Ascending aorta (tissue), 2 donors: ENCODE results near the gene TDRD5. TPM values are rescaled to one million over a fixed set of nuclear protein-coding genes. Genes with fewer than 3 reads are reported as not detected.

Experiments used
- DNase-seq, 2 donors: peaks; one replicate each; pipeline ENCODE4 v3.0.0-alpha.2; 2019; ENCODE audit warnings: low spot score in 2 of 2
- H3K27ac ChIP-seq, 2 donors: fragments of 200-600 bp; sonication (generic); one replicate each; pipeline ENCODE4 v1.5.1; 2016 to 2017; ENCODE audit warnings: mild to moderate bottlenecking in 1 of 2
- H3K27me3 ChIP-seq: fragments of 200-600 bp; sonication (generic); one replicate; pipeline ENCODE4 v1.5.1; 2017
- H3K36me3 ChIP-seq, 2 donors: fragments of 200-600 bp; sonication (generic); one replicate each; pipeline ENCODE4 v1.5.1; 2016
- H3K4me1 ChIP-seq, 2 donors: fragments of 200-600 bp; sonication (generic); one replicate each; pipeline ENCODE4 v1.5.1; 2016 to 2017; ENCODE audit warnings: mild to moderate bottlenecking in 1 of 2
- H3K4me3 ChIP-seq, 2 donors: fragments of 200-600 bp; sonication (generic); one replicate each; pipeline ENCODE4 v1.5.1; 2016 to 2017; ENCODE audit warnings: mild to moderate bottlenecking in 1 of 2
- H3K9me3 ChIP-seq, 2 donors: fragments of 200-600 bp; sonication (generic); one replicate each; pipeline ENCODE4 v1.5.1; 2016
- intact Hi-C: fragments of 100-400 bp; cut with DNase I; formaldehyde crosslinking; loops from one replicate; pipeline ENCODE4 v1.15.1; 2023
- total RNA-seq: library from RNA; depleted of rRNA; stranded (reverse); fragments of >200 nt; gene quantifications from one replicate; pipeline ENCODE4 v1.1.0, GENCODE V29; 2016
- TF ChIP-seq, protein P1 (sequence below), 3 experiments: fragments of 200-600 bp in 2 of 3; fragments of 450-650 bp in 1 of 3; sonication (generic) in 2 of 3; IDR thresholded peaks; one replicate each; pipeline ENCODE4 v1.5.1; 2016 to 2019; ENCODE audit warnings: antibody characterized with exemption in 3 of 3, mild to moderate bottlenecking in 1 of 3, moderate library complexity in 1 of 3

Gene TDRD5
- total RNA-seq, 1 donor from 2014 or later, result not detected

DNA sequence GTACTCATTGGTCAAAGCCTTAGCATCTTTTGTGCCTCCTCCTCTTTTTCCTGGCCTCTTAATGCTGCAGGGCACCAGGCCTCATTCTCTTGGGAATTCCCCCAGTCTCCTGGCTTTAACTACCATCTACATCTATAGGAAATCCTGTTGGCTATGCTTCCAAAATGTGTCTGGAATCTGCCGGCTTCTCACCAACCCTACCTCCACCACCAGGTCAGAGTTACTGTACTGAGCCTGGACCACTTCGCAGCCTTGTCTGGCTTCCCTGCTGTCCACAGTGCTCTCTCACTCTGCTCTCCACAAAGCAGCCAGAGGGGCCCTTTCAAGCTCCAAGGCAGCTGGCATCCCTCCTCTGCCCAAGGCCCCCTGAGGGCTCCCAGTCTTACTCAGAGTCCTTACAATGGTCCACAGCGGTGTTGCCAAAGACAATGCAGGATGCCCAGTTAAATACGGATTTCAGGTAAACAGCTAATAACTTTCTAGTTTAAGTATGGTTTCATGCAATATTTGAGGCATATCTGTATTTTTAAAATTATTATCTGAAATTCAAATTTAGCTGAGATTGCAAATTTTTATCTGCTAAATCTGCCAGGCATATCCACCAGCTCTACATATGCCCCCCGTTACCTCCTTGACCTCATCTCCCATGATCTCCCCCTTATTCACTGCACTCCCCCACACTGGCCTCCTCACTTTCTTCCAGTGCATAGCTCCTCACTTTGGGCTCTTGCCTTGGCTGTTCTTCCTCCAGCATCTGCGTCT lies 117.0 kb downstream of the TDRD5 start:
- intact Hi-C loops, result loop anchor here (5.0 kb wide), 1 partner anchor 774 kb away; no protein-coding TSS in a partner anchor
- DNase-seq, result no peak

GRCh38 chr1:179709841-179710329 lies 118.3 kb downstream of the TDRD5 start:
- no peak overlapping the region for H3K4me3 ChIP-seq
- intact Hi-C loops, result loop anchor here (5.0 kb wide), 1 partner anchor 772 kb away; no protein-coding TSS in a partner anchor
- H3K27ac ChIP-seq, result no peak overlapping the region
- TF ChIP-seq, protein P1, sequence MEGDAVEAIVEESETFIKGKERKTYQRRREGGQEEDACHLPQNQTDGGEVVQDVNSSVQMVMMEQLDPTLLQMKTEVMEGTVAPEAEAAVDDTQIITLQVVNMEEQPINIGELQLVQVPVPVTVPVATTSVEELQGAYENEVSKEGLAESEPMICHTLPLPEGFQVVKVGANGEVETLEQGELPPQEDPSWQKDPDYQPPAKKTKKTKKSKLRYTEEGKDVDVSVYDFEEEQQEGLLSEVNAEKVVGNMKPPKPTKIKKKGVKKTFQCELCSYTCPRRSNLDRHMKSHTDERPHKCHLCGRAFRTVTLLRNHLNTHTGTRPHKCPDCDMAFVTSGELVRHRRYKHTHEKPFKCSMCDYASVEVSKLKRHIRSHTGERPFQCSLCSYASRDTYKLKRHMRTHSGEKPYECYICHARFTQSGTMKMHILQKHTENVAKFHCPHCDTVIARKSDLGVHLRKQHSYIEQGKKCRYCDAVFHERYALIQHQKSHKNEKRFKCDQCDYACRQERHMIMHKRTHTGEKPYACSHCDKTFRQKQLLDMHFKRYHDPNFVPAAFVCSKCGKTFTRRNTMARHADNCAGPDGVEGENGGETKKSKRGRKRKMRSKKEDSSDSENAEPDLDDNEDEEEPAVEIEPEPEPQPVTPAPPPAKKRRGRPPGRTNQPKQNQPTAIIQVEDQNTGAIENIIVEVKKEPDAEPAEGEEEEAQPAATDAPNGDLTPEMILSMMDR (IDR thresholded peaks at IDR 0.05), result no peak
- no peaks in the 10 kb centered on the region for H3K27me3 ChIP-seq
- no peaks in the 10 kb centered on the region for H3K36me3 ChIP-seq
- no peak for DNase-seq
- H3K9me3 ChIP-seq, result peaks cover 9 to 11% of the 10 kb centered on the region in 2 donors
- H3K4me1 ChIP-seq, result no peaks in the 10 kb centered on the region

More for the DNA sequence above, 117.0 kb downstream of the TDRD5 start:
- Histone ChIP-seq H3K36me3 (no peaks in the 10 kb centered on the region), H3K4me3 (no peak overlapping the region), H3K4me1 (no peaks in the 10 kb centered on the region), H3K27me3 (no peaks in the 10 kb centered on the region), H3K9me3 (no peaks in the 10 kb centered on the region), H3K27ac (no peak overlapping the region)
- TF ChIP-seq, protein P1 (IDR thresholded peaks at IDR 0.05), result no peak

DNA sequence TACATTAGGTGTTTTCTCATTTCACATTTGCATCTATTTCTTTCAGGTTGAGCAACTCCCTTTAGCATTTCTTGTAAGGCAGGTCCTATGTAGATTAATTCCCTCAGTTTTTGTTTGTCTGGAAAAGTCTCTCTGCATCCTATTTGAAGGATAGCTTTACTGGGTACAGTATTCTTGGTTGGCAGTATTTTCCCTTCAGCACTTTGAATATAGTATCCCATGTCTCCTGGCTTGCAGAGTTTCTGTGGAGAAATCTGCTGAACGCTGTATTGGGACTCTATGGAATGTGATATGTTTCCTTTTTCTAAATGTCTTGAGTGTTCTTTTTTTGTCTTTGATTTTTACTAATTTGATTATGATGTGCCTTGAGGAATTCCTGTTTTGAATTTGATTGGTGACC lies 122.5 kb downstream of the TDRD5 start:
- TF ChIP-seq, protein P1 (IDR thresholded peaks at IDR 0.05), result no peak
- Histone ChIP-seq H3K27ac (no peak overlapping the region), H3K4me1 (no peaks in the 10 kb centered on the region), H3K27me3 (no peaks in the 10 kb centered on the region), H3K36me3 (no peaks in the 10 kb centered on the region), H3K4me3 (no peak overlapping the region), H3K9me3 (peaks cover 16 to 22% of the 10 kb centered on the region in 2 donors)
- intact Hi-C loops, result no loop called here
- DNase-seq, result no peak

GRCh38 chr1:179714623-179715022 lies 123.0 kb downstream of the TDRD5 start:
- no peaks in the 10 kb centered on the region for H3K4me1 ChIP-seq
- no peaks in the 10 kb centered on the region for H3K36me3 ChIP-seq
- H3K27me3 ChIP-seq, result no peaks in the 10 kb centered on the region
- no peak overlapping the region for H3K27ac ChIP-seq
- no peak overlapping the region for H3K4me3 ChIP-seq
- no peak for DNase-seq
- H3K9me3 ChIP-seq, result peaks cover 16 to 22% of the 10 kb centered on the region in 2 donors
- TF ChIP-seq, protein P1 (IDR thresholded peaks at IDR 0.05), result no peak
- intact Hi-C loops, result no loop called here

DNA sequence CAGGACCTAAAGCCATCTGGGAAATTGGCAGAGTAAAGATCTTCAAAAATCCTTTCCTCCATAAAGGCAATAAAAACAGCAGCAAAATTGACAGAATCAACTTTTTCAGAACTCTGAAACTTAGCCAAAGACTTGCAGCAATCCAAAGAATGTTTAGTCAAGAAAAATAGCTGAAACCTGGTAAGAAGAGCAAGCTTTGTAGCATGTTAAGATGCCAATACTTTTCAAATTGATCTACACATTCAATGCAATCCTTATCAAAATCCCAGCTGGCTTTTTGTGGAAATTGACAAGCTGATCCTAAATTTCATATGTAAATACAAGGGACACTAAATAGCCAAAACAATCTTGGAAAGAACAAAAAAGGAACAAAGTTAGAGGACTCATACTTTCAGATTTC lies 127.6 kb downstream of the TDRD5 start:
- no peaks in the 10 kb centered on the region for H3K27me3 ChIP-seq
- no peak overlapping the region for H3K27ac ChIP-seq
- H3K9me3 ChIP-seq, result peaks cover 12 to 24% of the 10 kb centered on the region in 2 donors
- TF ChIP-seq, protein P1 (IDR thresholded peaks at IDR 0.05), result no peak
- H3K4me3 ChIP-seq, result no peak overlapping the region
- intact Hi-C loops, result no loop called here
- no peak for DNase-seq
- no peaks in the 10 kb centered on the region for H3K36me3 ChIP-seq
- H3K4me1 ChIP-seq, result no peaks in the 10 kb centered on the region
